HAP-1 (cell line): Measurements from ENCODE around the gene GNAT1.

ENCODE experiments used
- DNase-seq, 2 experiments: peaks; one replicate each; pipeline ENCODE4 v3.0.0-alpha.2; 2016 to 2020; ENCODE audit warnings: low spot score in 2 of 2
- H3K27me3 ChIP-seq: fragments of 250-450 bp; sonication (Bioruptor Pico); 2 replicates; pipeline ENCODE4 v1.5.1; 2020; ENCODE audit warnings: low read depth, mild to moderate bottlenecking, moderate library complexity
- H3K36me3 ChIP-seq: fragments of 250-450 bp; sonication (Bioruptor Pico); replicated peaks from 2 replicates; pipeline ENCODE4 v1.5.1; 2020; ENCODE audit warnings: mild to moderate bottlenecking
- H3K4me1 ChIP-seq: fragments of 250-450 bp; sonication (Bioruptor Pico); 2 replicates; pipeline ENCODE4 v1.5.1; 2020; ENCODE audit warnings: mild to moderate bottlenecking
- H3K4me3 ChIP-seq: fragments of 250-450 bp; sonication (Bioruptor Pico); 2 replicates; pipeline ENCODE4 v1.5.1; 2020; ENCODE audit warnings: mild to moderate bottlenecking, moderate library complexity
- H3K9me3 ChIP-seq: fragments of 250-450 bp; sonication (Bioruptor Pico); 2 replicates; pipeline ENCODE4 v1.5.1; 2020; ENCODE audit warnings: mild to moderate bottlenecking, moderate library complexity
- in situ Hi-C: fragments of 300-500 bp; cut with MboI; formaldehyde crosslinking; loops from 3 replicates; pipeline ENCODE4 v1.14.3; 2020; ENCODE audit warnings: low sequenced_read_pairs, inconsistent platforms, mixed read lengths

Gene GNAT1

DNA sequence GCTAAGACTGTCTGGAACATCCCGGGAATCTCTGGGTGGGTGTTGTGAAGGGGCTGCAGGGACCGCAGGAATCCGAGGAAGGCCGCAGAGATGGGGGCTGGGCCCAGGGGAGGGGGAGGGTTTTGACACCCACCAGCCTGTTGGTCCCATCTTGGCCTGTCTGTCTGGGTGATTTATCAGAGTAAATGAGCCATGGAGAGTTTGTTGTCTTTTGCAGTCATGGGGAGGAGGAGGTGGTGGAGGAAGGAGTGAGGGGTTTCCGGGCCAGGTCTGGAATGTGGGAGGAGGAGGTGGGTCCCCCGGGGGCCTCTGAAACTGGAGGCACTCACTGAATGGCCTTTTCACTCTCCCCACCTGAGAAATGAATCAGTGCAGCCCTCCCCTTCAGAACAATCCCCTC, 24.8 kb upstream of the GNAT1 start:
- in situ Hi-C loops: no loop called here
- Histone ChIP-seq H3K4me1 (peaks cover 9% of the 10 kb centered on the region; the same call in 1 of the 2 replicates), H3K36me3 (no peaks in the 10 kb centered on the region), H3K9me3 (no peaks in the 10 kb centered on the region), H3K27me3 (no peaks in the 10 kb centered on the region), H3K4me3 (no peak overlapping the region)
- no peak for DNase-seq

DNA sequence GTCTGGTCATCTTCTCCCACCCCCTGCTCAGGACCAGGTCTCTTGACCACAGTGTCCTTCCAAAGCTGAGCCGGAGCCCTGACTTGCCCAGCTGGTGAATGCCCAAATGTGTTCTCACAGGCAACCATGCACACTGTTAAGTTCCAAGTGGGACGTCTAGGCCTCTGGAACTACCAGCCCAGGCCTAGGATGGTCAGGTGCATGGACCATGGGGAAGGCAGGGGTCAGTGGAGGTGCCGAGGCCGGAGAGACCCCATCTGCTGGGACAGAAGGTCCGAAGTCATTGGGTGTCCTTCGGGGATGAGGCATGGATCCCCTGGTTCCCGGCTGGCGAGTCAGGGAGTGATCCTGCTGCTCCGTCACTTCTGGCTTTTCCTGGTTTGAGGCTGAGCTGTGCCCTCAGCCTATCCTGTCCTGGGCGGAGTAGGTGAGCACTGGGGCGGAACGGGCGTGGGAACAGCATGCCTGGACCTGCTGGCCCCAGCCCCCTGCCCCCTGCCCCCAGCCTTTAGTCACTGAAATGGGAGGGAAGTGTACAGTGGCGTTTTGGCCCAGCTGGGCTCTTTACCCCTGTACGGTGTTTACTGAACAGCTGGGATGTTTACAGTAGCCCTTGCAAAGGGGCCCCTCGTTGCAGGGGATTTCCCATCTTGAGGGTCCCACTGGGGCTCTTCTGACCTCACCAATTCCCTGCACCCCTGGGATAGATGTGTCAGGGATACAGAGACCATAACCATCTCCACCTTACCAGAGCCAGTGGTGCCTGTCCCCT, 24.2 kb upstream of the GNAT1 start:
- no peaks in the 10 kb centered on the region for H3K9me3 ChIP-seq
- peaks cover 9% of the 10 kb centered on the region; the same call in 1 of the 2 replicates for H3K4me1 ChIP-seq
- in situ Hi-C loops: no loop called here
- H3K27me3 ChIP-seq: no peaks in the 10 kb centered on the region
- H3K4me3 ChIP-seq: no peak overlapping the region
- DNase-seq: no peak
- no peaks in the 10 kb centered on the region for H3K36me3 ChIP-seq

DNA sequence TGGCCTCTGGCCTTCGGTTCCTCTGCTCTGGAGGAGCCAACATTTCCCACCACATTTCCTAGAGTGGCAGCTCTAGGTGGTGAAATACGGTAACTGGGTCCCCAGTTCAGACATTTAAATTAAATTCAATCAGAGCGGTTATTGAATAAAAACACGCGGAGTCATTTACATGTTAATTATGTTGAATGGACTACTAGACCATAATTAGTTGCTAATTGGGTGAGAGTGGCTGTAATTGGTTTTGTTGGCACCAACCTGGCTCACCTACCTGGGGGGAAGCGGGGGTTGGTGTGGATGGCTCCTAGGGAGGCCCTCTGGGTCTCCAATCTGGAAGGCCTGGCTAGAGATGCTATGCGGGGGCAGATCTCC, 23.6 kb upstream of the GNAT1 start:
- no peaks in the 10 kb centered on the region for H3K36me3 ChIP-seq
- peaks cover 9% of the 10 kb centered on the region; the same call in 1 of the 2 replicates for H3K4me1 ChIP-seq
- no peaks in the 10 kb centered on the region for H3K9me3 ChIP-seq
- H3K27me3 ChIP-seq: no peaks in the 10 kb centered on the region
- in situ Hi-C loops: no loop called here
- no peak overlapping the region for H3K4me3 ChIP-seq
- DNase-seq: no peak

DNA sequence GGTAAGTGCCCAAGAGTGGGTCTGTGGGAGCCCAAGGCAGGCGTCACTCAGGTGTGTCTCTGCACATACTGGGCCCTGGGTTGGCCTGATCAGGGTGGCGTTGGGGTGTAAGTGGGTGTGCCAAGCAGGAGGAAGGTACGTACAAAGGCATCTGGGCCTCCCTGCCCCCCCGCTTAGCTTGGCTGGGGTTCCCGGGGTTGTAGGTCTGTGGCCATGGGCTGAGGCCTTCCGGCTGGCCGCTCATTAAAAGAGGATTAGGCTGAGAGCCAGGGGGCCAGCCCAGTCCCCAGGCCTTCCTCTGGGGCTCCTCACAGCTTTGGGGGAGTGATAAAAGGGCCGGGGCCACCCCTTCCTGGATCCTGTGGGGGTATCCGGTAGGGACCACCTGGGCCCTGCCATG, 23.0 kb upstream of the GNAT1 start:
- no peaks in the 10 kb centered on the region for H3K9me3 ChIP-seq
- H3K4me3 ChIP-seq: no peak overlapping the region
- no peaks in the 10 kb centered on the region for H3K27me3 ChIP-seq
- no peak for DNase-seq
- in situ Hi-C loops: no loop called here
- no peaks in the 10 kb centered on the region for H3K36me3 ChIP-seq
- peaks cover 9% of the 10 kb centered on the region; the same call in 1 of the 2 replicates for H3K4me1 ChIP-seq

DNA sequence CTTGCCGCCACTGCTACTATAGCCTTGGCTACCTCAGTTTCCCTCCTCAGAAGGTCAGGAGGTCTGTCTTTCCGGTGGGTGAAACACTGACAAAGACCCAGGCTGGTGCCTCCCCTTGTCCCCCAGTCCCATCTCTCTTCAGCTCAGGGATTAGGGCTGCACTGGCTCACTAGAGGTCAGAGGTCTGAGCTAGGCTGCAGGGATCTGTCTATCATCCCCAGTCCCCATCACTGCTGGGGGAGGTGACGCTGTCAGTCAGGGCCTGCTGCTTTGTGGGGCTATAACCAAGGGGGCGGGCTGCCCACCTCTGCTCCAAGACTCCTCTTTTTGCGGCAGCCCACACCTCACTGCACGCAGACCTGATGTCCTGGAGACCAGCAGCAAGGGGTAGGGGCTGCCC, 22.6 kb upstream of the GNAT1 start:
- Histone ChIP-seq H3K36me3 (no peaks in the 10 kb centered on the region), H3K4me3 (no peak overlapping the region), H3K27me3 (no peaks in the 10 kb centered on the region), H3K9me3 (no peaks in the 10 kb centered on the region), H3K4me1 (peaks cover 9% of the 10 kb centered on the region; the same call in 1 of the 2 replicates)
- DNase-seq: no peak
- in situ Hi-C loops: no loop called here

DNA sequence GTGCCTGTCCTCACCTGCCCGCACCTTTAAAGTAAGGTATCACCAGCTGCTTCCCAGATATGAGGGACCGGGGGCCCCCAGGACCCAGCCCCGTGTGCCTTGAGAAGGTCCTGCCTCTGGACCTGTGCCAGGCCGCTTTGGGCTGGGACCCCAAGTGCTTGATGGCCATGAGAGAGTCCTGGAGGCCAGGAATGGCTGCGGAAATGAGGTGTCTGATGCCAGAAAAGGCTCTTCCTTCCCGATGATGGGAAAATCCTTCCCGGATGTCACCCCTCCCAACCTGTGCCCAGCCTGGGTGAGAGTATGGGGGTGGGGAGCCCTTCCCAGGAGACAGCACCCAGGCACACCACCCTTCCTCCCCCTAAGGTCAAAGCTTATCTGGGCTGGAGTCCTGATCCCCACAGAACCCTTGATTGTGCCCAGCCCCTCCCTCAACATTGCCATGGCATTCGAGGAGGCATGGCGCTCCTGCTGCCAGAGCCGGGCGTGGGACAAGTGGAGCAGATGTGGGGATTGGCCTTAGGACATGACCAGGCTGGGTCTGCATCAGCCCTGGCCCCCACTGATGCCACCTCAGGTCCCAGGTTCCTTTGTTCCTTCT, 22.1 kb upstream of the GNAT1 start:
- in situ Hi-C loops: no loop called here

DNA sequence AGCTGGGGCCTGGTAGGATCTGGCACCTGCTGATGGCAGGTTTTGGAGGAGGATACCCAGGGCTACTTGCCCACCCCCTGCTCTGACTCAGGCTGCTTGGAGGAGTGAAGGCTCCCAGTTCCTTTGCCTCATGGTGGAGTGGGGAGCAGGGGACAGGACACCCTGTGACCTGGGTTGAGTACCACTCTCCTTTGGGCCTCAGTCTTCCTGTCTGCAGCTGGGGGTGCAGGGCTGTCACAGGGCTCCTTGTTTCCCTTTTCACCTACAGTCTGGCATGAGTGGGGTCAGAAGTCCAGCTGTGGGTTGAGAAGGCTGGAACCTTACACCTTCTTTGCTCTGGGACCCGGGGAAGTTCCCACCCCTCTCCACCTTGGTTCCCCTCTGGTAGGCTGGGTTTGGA, 21.6 kb upstream of the GNAT1 start:
- in situ Hi-C loops: no loop called here
- no peak for DNase-seq
- no peaks in the 10 kb centered on the region for H3K9me3 ChIP-seq
- H3K27me3 ChIP-seq: no peaks in the 10 kb centered on the region
- H3K36me3 ChIP-seq: no peaks in the 10 kb centered on the region
- H3K4me1 ChIP-seq: peaks cover 9% of the 10 kb centered on the region; the same call in 1 of the 2 replicates
- no peak overlapping the region for H3K4me3 ChIP-seq

More for the DNA sequence above, 22.1 kb upstream of the GNAT1 start:
- Histone ChIP-seq H3K4me3 (no peak overlapping the region), H3K9me3 (no peaks in the 10 kb centered on the region), H3K4me1 (peaks cover 9% of the 10 kb centered on the region; the same call in 1 of the 2 replicates), H3K27me3 (no peaks in the 10 kb centered on the region), H3K36me3 (no peaks in the 10 kb centered on the region)
- no peak for DNase-seq

DNA sequence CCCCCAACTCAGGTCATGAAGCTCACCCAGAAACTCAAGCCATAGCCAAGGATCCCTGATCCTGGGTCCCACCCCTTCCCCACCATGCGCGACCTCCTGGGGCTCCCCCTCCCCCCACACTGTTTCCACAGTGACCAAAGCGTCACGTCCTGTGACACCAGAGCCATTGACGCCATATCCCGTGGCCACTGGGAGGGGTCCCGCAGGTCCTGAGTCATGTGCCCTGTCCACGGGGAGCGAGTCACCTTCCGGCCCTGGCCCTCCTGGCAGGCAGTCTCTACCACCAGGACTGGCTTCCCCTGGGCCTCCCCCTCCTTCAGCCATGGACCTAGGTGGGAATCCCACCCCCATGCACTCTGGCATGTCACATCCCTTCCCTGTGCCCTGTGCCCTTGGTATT, 20.7 kb upstream of the GNAT1 start:
- no peak for DNase-seq
- Histone ChIP-seq H3K36me3 (no peaks in the 10 kb centered on the region), H3K4me1 (peaks cover 9% of the 10 kb centered on the region; the same call in 1 of the 2 replicates)

DNA sequence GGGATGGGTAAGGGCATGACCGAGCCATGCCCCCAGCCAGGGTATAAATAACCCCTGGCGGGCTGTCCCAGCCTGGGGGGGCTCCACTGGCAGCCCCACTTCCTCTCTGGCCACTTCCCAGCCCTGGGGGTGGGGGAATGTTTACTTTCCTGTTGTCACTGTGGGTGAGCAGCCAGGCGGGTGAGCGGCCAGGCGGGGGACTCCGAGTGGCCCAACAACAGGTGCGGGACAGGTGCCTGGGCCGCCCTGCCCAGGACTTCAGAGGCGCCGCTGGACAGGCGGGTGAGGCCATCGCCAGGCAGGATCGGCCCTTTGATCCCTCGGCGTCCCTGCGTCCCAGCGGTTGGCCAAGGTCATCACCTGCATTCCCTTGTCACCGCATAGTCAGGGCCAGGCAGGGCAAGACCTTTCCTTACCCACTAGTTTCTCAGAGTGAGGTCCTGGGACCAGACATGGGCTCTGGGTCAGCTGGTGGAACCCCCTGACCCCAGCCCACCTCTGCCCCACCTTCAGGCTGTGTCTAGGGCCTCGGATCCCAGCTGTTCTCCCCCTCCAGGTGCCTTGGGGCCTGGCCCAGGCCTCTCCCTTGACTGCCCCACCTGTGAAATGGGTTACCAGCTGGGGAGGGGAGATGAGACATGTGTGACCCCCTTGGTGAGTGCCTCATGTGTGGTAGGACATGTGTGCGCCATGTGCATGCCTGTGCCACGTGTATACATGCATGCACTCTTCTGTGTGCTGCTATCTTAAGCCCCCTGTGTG, 19.7 kb upstream of the GNAT1 start:
- Histone ChIP-seq H3K4me1 (peaks cover 9% of the 10 kb centered on the region; the same call in 1 of the 2 replicates), H3K9me3 (no peaks in the 10 kb centered on the region), H3K36me3 (no peaks in the 10 kb centered on the region), H3K27me3 (no peaks in the 10 kb centered on the region), H3K4me3 (no peak overlapping the region)
- in situ Hi-C loops: no loop called here
- no peak for DNase-seq

More for the DNA sequence above, 20.7 kb upstream of the GNAT1 start:
- H3K9me3 ChIP-seq: no peaks in the 10 kb centered on the region
- H3K4me3 ChIP-seq: no peak overlapping the region
- no peaks in the 10 kb centered on the region for H3K27me3 ChIP-seq
- in situ Hi-C loops: no loop called here

DNA sequence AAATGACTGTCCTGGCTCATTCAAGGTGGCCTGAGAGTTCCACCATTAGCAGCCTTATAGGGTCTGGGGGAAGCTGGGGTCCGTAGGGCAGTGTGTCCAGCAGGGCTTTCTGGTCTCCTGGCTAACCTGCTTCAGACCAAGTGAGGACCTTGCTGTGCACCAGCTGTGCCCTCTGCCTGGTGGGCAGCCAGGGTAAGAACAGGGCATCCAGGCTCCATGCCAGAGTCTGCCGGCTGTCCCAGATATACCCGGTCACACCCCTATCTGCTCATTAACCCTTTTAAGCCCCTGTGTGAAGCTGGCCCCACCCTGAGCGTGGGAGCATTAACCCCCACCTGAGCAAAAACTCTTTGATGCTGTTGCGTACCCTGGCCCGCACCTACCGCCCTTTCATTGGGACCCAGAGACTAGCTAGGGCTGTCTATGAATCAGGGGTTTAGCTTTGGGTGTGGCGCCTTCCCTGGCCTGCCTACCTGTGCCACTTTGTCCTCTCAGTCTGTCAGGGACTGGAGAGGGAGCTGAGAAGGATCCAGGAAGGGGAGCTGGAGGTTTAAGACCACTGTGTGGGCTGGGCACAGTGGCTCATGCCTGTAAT, 18.7 kb upstream of the GNAT1 start:
- in situ Hi-C loops: no loop called here

DNA sequence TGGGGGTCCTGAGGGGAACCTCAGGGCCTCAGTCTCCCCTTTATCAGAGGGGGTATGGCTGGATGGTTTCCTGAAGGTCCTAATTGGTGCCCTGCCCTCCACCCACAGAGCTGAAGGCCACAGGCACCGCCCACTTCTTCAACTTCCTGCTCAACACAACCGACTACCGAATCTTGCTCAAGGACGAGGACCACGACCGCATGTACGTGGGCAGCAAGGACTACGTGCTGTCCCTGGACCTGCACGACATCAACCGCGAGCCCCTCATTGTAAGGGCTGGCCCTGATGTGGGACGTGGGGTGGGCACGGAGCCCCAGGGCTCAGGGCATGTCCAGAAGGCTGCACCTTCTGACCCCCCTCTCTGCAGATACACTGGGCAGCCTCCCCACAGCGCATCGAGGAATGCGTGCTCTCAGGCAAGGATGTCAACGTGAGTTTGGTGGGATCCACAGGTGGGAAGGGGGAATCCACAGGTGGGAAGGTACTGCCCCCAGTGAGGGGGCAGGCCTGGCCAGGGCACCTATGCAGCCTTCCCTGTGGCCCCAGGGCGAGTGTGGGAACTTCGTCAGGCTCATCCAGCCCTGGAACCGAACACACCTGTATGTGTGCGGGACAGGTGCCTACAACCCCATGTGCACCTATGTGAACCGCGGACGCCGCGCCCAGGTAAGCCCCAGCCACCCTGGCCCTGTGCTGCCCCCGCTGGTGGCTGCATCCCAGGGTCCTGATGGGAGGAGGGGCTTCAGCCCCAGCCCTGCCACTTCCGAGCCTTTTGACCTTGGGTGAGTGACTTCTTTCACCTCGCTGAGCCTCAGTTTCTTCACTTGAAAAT, 17.5 kb upstream of the GNAT1 start:
- DNase-seq: no peak
- no peaks in the 10 kb centered on the region for H3K9me3 ChIP-seq
- no peaks in the 10 kb centered on the region for H3K36me3 ChIP-seq
- no peaks in the 10 kb centered on the region for H3K4me1 ChIP-seq
- H3K4me3 ChIP-seq: no peak overlapping the region
- in situ Hi-C loops: no loop called here
- no peaks in the 10 kb centered on the region for H3K27me3 ChIP-seq

More for the DNA sequence above, 18.7 kb upstream of the GNAT1 start:
- Histone ChIP-seq H3K27me3 (no peaks in the 10 kb centered on the region), H3K36me3 (no peaks in the 10 kb centered on the region), H3K4me1 (peaks cover 7% of the 10 kb centered on the region; the same call in 1 of the 2 replicates), H3K9me3 (no peaks in the 10 kb centered on the region), H3K4me3 (no peak overlapping the region)
- no peak for DNase-seq

DNA sequence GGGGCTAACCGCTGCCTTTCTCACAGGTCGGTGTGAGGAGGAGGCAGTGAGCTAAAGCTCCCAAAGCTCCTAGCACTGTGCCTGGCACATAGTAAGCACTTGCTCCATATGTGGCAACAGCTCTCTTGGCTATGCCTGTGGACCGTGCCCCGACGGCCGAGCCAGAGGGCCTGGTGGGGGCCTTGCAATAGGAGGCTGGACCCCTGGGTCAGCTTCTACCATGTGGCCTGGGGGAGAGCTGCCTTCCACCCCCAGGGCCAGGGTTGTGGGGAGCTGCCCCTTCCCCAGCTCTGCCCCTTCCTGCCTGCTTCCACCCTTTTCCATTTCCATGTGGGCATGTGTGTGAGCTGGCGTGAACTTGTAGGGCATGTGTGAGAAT, 16.9 kb upstream of the GNAT1 start:
- no peaks in the 10 kb centered on the region for H3K27me3 ChIP-seq
- H3K36me3 ChIP-seq: no peaks in the 10 kb centered on the region
- H3K9me3 ChIP-seq: no peaks in the 10 kb centered on the region
- no peaks in the 10 kb centered on the region for H3K4me1 ChIP-seq
- H3K4me3 ChIP-seq: no peak overlapping the region
- DNase-seq: no peak
- in situ Hi-C loops: no loop called here

DNA sequence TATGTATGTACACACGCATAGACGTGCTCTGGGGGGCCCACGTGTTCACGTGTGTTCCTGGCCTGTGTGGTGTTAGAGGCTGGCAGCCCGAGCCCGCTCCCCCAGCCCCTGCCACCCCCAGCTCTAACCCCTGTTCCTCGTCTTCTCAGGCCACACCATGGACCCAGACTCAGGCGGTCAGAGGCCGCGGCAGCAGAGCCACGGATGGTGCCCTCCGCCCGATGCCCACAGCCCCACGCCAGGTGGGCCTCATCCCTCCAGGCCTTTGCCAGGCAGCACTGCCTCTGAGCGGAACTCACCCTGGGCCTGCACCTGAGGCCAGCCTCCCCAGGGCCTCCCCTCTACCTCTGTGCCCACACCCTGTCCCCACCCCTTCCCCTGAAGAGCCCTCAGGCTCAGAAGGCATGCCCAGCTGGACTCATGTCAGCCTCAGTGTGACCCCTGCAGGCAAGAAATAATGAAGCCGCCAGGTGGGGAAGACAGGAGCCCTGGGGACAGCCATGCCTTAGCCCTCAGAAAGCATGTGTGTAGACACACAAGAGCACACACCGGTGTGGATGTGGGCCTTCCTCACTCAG, 16.4 kb upstream of the GNAT1 start:
- in situ Hi-C loops: no loop called here
- H3K4me1 ChIP-seq: no peaks in the 10 kb centered on the region

More for the DNA sequence above, 16.4 kb upstream of the GNAT1 start:
- DNase-seq: no peak
- H3K27me3 ChIP-seq: no peaks in the 10 kb centered on the region
- H3K4me3 ChIP-seq: no peak overlapping the region
- H3K36me3 ChIP-seq: no peaks in the 10 kb centered on the region
- no peaks in the 10 kb centered on the region for H3K9me3 ChIP-seq
